Colon (tissue), 2 donors: ENCODE results near the gene RHBDD1.

Experiments used
- FAIRE-seq: peaks from 2 replicates; lab custom pipeline; 2012; peaks lifted over from hg19 to GRCh38; lab: Jason Lieb, UNC
- donor health status: control.
- donor health status: control.

Gene RHBDD1

DNA sequence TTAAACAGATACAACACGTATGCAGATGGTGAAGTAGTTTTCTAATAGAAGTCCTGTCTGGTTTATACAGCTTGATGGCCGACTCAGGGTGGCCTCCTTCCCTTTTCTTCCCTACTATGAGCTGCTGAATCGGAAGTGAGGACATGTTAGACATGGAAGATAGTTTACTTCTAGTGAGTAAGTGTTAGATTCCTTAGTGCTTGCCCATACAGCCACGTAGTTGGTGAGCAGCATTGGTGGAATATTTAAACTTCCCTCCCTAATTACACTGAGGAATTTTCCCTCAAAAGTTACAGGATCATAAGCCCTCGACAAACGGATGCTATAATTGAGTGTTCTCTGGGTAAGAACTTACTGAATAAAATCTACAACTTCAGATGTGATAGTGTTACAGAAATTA lies 52.1 kb downstream of the RHBDD1 start:
- FAIRE-seq = no peak

DNA sequence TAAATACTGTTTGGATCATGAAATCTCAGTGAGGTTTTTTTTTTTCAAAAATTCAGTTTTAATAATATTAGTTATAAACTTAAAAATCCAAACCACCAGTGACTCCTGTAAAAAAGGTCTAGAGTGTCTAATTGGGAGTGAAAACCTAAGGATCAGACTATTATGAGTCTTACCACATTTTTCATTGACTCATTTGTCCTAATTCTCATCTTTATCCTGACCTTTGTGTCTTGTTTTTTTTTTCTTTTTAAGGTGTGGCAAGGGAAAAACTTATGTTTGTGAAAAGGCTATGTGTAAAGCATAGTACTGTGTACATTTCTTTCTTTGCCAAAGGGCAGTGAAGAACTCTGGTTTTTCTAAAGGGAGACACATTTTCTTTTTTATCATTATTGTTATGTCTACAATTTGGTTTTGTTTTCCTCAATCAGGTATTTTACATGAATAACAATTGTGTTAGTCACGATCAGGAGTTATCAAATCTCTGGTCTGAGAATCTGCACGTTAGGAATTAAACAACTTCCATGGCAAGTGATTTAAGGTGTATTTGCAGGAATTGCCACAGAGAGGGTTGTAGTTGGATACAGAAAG lies 52.6 kb downstream of the RHBDD1 start:
- FAIRE-seq = no peak

DNA sequence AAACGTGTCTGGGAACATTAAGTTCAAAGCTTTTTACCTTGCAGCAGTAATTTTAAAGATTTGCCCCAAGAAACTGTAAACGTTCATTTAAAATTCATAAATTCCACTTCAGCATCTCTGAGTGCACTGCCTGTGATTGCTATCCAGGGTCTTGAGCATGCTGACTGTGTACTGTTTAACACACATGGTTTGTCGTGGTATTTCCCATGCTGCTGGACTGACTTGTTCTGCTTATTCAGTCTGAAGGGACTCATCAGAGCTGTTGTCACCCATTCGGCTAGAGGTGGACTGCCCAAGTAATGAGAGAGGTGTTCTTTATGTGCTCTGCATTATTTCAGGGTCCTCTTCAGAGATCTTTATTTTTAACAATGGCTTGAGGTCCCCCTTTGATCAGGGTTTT lies 53.1 kb downstream of the RHBDD1 start:
- no peak for FAIRE-seq

DNA sequence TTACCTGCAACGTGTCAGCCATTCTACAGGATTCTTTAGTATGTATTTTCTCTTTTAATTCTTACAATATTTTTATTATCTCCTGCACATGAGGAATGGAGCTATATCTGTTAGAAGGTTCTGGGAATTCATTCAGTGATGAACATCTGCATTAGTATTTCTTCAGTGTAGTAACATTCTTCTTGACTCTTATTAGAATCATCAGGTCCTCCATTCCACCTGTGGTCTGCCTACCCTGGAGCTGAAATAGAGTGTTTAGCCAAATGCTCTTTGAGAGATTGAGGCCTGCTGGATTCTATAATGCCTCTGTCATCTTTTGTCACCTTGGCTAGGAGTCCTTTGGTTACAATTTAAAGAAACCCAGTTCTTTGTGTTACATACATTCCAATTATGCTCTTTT lies 54.4 kb downstream of the RHBDD1 start:
- FAIRE-seq = no peak

DNA sequence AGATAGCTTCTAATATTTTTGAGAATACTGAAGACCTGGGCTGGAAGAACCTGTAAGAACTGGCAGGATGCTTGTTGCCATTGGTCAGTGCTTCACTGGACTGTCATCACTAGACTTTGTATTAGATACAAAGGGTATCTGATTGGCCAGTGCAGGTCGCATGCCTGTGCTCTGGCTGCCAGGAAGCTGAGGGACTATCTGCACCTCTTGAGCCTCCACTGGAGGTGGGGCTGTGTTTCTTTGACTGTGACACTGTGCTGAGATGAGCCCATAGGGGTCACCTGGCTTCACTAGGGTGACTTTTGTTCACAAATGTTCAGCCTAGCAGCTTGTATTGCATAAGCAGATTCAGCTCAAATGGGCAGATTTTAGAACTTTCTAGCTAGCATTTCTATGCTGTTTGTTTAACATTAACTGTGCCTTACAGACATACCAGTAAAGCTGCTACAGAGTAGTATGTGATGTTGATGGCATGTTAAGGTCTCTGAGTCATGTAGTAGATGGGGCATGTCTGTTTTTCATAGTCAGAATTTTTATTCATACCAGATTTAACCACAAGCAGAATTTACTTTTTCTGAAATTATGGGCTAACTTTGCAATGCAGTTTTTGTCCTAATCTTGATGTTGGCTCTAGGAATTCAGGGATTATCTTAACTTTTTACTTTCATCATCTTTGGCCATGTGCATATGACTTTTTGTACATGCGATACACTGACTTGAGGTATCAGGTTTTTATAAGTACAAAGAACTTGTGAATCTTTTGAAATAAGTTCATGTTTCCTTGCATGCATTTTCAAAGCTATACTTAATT lies 56.1 kb downstream of the RHBDD1 start:
- FAIRE-seq = no peak

DNA sequence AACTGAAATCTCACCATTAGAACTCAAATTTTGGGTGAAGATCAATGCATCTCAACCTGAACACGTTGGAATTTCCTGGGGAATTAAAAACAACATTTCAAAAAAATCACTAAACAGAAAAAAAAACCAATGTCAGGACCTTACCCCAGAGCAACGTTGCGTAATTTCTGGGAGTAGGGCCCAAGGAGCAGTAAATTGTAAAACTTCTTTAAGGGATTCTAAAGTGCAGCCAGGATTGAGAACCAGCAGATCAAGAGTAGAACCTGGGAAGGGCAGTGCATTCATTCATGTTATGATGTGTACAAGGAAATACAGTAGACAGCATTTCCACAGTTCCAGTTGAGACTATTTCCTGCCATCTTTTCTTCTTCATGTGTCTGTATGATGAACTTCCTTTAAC lies 56.9 kb downstream of the RHBDD1 start:
- no peak for FAIRE-seq

DNA sequence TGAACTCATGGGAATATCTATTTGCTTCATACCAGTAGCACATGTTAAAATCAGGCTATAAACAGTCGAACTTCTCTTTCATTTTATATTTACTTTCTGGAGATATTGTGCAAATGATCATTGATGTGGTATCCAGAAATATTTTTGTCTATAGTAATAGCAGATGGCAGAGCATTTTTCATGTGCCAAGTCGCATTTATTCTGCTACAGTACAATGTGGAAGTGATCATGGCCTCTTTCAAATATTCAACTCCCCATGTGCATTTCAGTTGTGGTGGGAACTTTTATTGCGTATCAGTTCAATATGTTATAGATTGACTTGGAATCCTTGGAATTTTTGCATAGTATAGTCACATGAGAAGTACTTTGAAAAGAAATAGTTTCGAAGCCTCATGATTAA lies 57.4 kb downstream of the RHBDD1 start:
- FAIRE-seq = no peak

DNA sequence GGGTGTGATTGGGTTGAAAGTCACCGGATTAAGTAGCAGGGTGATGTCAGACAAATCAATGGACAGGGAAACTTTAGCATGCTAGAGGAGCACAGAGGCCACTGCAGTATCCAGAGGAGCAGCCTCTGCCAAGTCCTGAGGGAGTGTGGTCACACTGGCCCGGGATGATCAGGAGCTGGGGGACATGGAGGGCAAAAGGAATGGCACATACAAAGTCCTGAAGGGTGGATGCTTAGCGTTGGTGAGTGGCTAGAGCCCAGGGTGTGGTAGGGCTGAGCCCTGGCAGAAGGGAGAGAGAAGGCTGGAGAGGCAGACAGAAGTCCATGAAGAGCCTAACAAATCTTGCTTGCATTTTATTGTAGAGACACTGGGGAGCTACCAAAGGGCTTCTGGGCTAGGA lies 58.9 kb downstream of the RHBDD1 start:
- FAIRE-seq = no peak

DNA sequence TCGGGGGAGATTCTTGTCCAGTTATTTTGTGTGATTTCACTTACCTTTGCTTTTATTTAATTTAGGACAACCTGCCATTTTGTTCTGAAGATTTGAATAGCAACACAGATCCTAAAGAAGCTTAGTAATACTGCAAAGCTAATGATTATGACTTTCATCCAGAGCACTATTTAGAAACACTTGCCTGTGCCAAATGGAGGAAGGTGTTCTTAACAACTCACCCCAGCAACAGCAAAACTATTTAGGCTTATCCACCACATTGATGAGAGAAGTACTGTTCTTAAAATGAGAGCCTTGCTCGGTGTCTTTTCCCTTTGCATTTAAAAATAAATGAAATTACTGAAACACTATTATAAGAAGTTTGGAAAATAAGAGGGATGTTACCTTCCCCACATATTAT lies 59.7 kb downstream of the RHBDD1 start:
- FAIRE-seq = no peak

DNA sequence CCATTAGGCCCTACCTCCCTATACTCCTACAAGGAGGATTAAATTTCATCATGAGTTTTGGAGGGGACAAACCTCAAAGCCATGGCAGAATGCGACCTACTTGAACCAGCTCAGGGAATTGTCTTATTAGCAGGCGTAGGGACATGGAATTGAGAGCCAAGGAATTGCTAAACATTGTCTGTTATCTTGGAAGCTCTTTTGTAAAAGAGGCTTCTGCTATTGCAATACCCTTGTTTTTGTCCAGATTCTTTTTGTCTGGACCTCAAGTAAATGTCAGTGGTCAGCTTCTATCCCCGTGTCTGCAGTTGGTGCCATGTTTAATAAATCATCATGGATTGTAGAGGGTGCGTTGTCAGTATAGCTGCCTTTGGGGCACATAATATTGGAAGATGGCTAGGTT lies 62.3 kb downstream of the RHBDD1 start:
- no peak for FAIRE-seq

DNA sequence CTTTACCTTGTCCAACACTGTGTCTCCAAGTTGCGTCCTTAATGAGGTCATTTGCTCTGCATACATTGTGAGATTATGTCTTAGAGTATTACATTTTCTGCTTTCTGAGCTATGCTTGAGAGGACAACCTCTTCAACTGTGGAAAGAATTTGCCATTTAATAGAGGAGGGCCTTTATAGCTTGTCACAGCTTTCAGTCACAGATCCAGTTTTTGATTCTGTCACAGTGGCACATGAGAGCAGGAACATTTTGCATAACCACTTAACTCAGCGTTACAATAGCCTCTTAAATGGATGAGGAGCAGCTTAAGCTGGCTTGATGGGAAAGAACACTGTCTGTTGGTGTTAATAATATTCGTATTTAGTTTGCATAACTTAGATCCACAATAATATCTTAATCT lies 63.0 kb downstream of the RHBDD1 start:
- no peak for FAIRE-seq

DNA sequence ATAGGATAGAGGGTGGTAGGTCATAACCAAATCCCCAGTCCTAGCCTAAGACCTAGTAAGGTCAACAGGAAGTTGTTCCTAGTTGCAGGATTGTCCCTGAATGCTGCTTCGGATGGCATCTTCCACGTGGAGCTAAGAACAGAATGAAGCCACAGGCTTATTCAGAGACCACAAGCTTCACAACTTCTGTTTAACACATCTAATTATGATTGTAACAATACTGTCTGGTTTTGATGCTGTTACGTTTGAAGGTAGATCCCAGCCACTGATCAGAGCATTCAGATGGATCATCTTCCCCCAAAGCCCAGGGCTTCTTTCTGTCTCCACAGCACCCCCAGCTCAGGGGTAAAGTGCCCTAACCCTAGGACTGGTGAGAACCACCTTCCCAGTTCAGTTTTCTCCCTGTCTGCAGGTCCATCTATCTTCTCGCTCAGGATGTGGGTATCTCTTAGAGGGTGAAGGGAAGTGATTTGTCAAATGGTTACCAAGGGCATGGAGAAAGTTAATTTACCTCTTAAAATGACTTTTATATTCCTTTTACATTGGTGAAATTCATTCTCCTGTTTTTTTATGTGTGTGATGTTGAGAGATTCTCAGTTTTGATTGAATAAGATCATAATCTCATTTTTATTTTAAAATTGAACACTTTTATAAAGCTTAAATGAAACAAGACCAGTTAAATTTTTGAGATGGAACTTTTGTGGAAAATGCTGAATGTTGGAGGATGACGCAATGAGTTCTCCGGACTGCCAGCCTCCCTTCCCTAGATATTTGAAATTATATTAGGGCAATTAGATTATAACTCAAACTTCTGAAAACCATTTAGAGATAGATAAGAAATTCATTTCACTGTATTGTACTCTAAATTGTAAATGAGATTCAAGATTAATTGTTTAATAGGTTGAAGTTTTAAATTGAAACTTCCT lies 66.5 kb downstream of the RHBDD1 start:
- FAIRE-seq = no peak

DNA sequence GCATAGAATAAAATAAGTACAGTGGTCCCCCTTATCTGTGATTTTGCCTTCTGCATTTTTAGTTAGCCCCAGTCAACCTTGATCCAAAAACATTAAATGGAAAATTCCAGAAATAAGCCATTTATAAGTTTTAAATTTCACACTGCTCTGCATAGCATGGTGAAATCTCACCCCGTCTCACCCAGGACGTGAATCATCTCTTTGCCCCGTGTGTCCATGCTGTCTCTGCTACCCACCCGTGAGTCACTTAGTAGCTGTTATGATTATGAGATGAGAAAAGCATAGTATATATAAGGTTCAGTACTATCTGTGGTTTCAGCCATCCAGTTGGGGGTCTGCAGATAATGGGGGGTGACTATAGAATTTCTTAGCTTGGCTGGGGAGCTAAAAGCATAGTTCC lies 67.3 kb downstream of the RHBDD1 start:
- FAIRE-seq = no peak

DNA sequence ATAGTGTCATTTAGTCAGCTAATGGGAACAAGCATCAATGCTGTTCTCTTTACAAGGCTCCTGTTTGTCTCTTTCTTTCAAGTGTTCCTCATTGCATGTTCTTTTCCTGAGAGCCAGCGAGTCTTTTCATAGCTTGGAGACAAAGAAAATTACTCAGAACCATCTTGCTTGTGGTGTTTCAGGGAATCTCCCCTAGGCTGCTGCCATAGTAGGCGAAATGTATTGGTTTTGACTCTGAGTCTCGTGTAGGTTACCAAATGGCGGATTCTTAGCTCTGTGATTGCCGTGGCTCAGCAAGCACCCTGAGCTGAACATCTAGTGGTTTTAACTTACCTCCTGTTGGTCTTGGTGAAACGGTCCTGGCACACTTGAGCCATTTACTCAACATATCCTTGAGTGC lies 68.7 kb downstream of the RHBDD1 start:
- no peak for FAIRE-seq

DNA sequence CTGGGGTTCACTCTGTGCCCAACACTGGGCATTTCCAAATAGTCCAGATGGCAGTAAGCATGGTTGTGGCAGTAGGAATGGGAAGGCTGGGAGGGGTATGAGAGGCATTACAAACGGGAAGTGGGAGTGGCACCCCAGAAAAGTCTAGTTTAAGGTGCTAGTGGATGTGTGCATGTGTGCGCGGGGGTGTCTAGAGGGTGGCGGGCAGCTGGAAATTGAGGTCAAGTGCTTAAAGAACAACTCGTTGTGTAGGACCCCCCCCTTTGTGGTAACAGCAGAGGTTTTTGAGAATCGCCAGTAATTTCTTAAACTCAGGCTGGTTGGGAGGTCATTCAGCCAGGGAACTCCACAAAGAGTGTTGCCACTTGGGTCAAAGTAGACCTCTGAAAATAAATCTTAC lies 69.9 kb downstream of the RHBDD1 start:
- FAIRE-seq = no peak

DNA sequence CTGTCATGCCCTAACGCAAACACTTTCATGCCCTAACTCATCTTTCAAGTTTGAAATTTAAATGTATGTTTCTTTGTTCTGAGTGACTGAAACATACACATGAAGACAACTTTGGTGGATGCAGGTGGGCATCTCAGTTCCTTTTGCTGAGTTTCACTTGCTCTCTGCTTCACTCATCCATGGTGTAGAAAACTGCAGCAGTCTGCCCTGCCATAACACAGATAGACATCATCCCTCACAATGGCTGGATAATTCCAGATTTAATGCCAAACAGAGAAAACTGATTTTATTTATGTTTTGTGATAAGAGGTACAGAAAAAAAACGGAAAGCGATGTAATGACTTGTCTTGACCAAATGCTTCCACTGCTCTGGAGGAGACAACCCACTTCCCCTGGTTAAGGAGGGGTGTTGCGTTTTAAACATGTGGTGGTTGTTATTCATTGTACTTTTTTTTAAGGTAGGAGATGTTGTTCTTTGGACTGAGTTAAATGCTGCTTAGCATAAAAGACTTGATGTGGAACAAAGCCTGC lies 70.4 kb downstream of the RHBDD1 start:
- no peak for FAIRE-seq

DNA sequence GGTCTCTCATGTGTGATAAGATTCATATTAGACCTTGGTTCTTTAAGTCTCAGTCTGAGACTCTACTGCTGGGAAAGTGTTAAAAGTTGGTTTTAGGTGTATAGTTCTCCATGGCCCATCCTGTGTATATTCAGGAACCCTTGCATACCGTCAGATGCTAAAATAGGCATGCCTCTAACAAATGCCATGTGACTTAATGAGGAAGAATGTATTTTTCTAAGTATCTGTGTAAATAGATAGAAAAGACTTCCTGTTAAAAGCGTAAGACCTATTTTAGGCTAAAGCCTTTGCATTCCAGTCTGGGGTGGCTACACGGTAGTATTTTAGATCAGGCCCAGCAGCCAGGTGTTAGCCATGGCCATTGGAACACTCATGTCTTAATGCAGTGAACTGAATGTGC lies 73.3 kb downstream of the RHBDD1 start:
- FAIRE-seq = no peak

DNA sequence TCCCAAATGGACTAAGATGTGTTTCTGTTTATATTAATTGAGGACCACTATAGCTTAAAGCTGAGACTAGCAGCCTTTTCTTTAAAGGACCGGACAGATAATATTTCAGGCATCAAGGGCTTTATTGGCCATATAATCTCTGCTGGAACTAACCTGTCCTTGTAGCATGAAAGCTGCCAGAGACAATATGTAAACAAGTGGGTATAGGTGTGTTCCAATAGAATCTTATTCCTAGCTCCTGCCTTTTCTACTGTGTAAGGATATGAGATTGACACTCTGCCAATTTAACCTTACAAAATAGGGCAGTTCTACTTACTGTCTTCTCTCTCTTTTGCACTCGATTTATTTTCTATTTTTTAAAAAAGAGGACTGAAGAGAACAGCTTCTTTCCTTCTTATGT lies 74.0 kb downstream of the RHBDD1 start:
- FAIRE-seq = no peak

DNA sequence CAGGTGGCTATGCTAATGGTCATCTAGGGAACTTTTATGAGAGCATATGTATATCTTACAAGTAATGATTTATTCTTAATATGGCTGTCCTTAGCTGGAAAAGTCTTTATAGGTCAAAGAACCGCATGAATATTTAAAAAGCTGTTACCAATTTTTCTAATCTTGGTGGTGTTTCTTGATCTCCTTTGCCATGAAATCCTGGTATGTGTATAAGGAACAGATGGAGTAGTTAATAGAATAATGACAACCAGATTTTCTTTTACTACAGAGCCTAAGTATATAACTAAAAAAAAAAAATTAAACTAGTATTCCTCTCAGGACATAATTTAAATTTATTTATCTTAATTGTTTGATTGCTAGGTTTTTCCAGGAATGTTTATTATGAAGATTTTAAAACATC lies 74.5 kb downstream of the RHBDD1 start:
- no peak for FAIRE-seq

DNA sequence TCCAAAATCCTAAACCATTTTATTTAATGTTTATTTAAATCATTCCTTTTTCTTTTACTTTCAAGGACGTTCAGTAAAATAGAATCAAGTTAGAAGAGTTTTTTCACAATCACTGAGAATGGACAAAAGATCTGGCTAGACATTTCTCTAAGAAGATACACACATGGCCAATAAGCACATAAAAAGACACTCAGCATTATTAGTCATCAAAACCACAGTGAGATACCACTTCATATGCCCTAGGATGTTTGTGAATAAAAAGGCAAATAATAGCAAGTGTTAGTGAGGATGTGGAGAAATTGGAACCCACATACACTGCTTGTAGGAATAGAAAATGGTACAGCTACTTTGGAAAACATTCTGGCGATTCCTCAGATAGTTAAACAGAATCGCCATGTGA lies 76.1 kb downstream of the RHBDD1 start:
- no peak for FAIRE-seq

DNA sequence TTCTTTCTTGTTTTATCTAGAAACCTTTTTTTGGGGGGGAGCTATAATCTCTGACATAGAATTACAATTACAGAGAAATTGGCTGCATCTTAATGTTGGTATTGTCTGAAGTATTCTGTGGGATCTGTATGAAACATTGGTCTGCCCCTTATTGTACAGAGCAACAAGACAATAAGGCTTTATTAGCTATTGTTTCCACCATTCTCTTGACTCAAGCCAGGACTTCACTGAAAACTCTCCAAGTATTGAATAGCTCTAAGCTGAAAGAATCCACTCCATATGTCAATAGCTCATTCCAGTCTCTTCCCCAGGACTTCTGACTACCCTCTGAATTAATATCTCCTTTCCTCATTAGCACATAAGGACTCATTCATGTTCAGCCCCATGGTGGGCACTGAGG lies 77.8 kb downstream of the RHBDD1 start:
- no peak for FAIRE-seq

DNA sequence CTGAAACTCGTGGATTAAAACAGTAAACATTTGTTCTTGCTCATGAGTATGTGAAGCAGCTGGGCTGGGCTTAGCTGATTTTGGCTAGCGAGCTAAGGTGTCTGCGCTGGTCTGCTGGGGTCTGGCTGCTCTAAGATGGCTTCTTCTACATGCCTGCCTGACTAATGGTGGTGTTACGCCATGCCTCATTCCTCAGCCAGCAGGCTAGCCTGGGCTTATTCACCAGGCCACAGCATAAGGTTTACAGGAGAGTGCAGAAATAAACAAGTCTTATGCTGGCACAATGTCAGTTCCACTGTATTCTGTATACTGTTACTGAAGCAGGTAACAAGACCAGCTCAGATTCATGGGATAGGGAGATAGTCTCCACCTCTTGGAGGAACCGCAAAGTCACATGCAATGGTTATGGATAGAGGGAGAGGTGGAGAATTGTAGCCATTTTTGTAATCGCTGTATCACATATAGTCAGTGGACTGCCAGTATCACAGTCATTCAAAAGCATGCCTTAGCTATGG lies 80.0 kb downstream of the RHBDD1 start:
- no peak for FAIRE-seq

DNA sequence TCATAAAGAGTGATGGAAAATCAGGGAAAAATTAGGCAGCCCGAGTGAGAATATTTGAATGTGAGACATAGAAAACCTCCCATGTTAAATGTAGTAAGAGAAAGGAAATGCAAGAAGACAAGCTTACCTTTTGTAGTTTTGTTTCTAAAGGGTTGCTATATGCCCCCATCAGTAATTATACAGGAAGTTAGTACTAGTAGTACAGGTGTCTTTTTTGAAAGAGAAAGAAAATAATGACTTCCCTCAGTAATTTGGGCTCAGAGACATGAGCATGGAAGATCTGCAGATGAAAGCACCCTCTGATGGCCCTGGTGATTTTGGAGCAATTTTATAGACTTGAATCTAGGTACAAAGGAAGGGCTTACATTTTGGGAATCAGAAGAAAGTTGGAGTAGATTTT lies 80.8 kb downstream of the RHBDD1 start:
- FAIRE-seq = no peak
